Measurements from ENCODE around the gene POLR1B. TPM values are rescaled to one million over a fixed set of nuclear protein-coding genes. Genes with fewer than 3 reads are reported as not detected.

POLR1B gene
- total and polyA plus RNA-seq, 2 experiments from 2014 or later: 15.4 to 58.3 TPM

GRCh38 chr2:112623913-112624777 is 81.9 kb downstream of the POLR1B start:
- Mint-ChIP-seq H3K27ac (no peak overlapping the region), H3K4me1 (peaks cover 14% of the 10 kb centered on the region), H3K27me3 (ENCODE audit: insufficient read depth, low read depth, poor library complexity) (peaks cover 10% of the 10 kb centered on the region), H3K36me3 (ENCODE audit: low read depth) (no peaks in the 10 kb centered on the region), H3K4me3 (no peak overlapping the region), H3K9me3 (no peaks in the 10 kb centered on the region)
- TF ChIP-seq POLR2AphosphoS5 (IDR thresholded peaks at IDR 0.05; ENCODE audit: low read depth): no peak
- no peak for TF ChIP-seq REST (IDR thresholded peaks at IDR 0.05; ENCODE audit: unreplicated experiment)
- no peak for TF ChIP-seq JUNB (IDR thresholded peaks at IDR 0.05; ENCODE audit: unreplicated experiment)
- TF ChIP-seq NANOG (IDR thresholded peaks at IDR 0.05; ENCODE audit: borderline replicate concordance): no peak
- DNase-seq (ENCODE audit: low spot score): no peak
- H3K4me3 ChIP-seq: no peak overlapping the region
- no peaks in the 10 kb centered on the region for H3F3A ChIP-seq (replicated peaks; ENCODE audit: low read depth)
- no peaks in the 10 kb centered on the region for H3K27me3 ChIP-seq (ENCODE audit: insufficient read depth)
- no peaks in the 10 kb centered on the region for H3K79me2 ChIP-seq (replicated peaks; ENCODE audit: insufficient read depth)
- H2AFZ ChIP-seq: no peak overlapping the region
- ATAC-seq: no peak
- H3K27ac ChIP-seq (ENCODE audit: low read depth): no peak overlapping the region
- no peaks in the 10 kb centered on the region; the same call in 1 of the 2 replicates for H3K4me1 ChIP-seq (ENCODE audit: insufficient read depth)
- H3K9me2 ChIP-seq (ENCODE audit: insufficient read depth): no peaks in the 10 kb centered on the region
- no peaks in the 10 kb centered on the region for H3K36me3 ChIP-seq (ENCODE audit: insufficient read depth)
- H3K4me2 ChIP-seq: no peak overlapping the region
- no peaks in the 10 kb centered on the region for H4K20me1 ChIP-seq (replicated peaks; ENCODE audit: insufficient read depth)

- Histone ChIP-seq H3K4me1 (ENCODE audit: insufficient read depth) (peaks cover 6% of the 10 kb centered on the region), H3K27me3 (ENCODE audit: insufficient read depth) (no peaks in the 10 kb centered on the region), H3K4me2 (no peak overlapping the region), H3K4me3 (no peak overlapping the region), H3K27ac (ENCODE audit: low read depth) (no peak overlapping the region), H2AFZ (no peak overlapping the region), H3K36me3 (ENCODE audit: insufficient read depth) (no peaks in the 10 kb centered on the region), H3K79me2 (replicated peaks; ENCODE audit: insufficient read depth) (no peaks in the 10 kb centered on the region), H3F3A (replicated peaks; ENCODE audit: low read depth) (no peaks in the 10 kb centered on the region), H4K20me1 (replicated peaks; ENCODE audit: insufficient read depth) (no peaks in the 10 kb centered on the region), H3K9me2 (ENCODE audit: insufficient read depth) (no peaks in the 10 kb centered on the region)
- no peak overlapping the region for H3K4me3 Mint-ChIP-seq
- H3K27me3 Mint-ChIP-seq (ENCODE audit: insufficient read depth, low read depth, poor library complexity): peaks cover 10% of the 10 kb centered on the region
- no peak overlapping the region for H3K27ac Mint-ChIP-seq
- H3K4me1 Mint-ChIP-seq: peaks cover 25% of the 10 kb centered on the region
- ATAC-seq: no peak
- no peaks in the 10 kb centered on the region for H3K9me3 Mint-ChIP-seq
- H3K36me3 Mint-ChIP-seq (ENCODE audit: low read depth): no peaks in the 10 kb centered on the region
- no peak for DNase-seq (ENCODE audit: low spot score)
- TF ChIP-seq EZH2phosphoT487 (IDR thresholded peaks at IDR 0.05; ENCODE audit: unreplicated experiment) (no peak), ZNF114 (CRISPR knock-in tag; IDR thresholded peaks at IDR 0.05) (no peak), ZNF331 (CRISPR knock-in tag; IDR thresholded peaks at IDR 0.05; ENCODE audit: low read depth) (no peak), CTCF (conservative IDR thresholded peaks at IDR 0.05; ENCODE audit: low read depth in 2 of 2) (no peak), REST (IDR thresholded peaks at IDR 0.05; ENCODE audit: unreplicated experiment) (no peak), NANOG (IDR thresholded peaks at IDR 0.05; ENCODE audit: borderline replicate concordance) (no peak), STAT1 (IDR thresholded peaks at IDR 0.05; ENCODE audit: unreplicated experiment) (no peak), POLR2AphosphoS5 (IDR thresholded peaks at IDR 0.05; ENCODE audit: low read depth) (no peak), JUNB (IDR thresholded peaks at IDR 0.05; ENCODE audit: unreplicated experiment) (no peak)
Measured at GRCh38 chr2:112625474-112626114, 83.3 kb downstream of the POLR1B start.

All from GM23338 (cell line).